PC-3 (cell line): ENCODE measurements around the gene CACNA1B. TPM values are rescaled to one million over a fixed set of nuclear protein-coding genes. Genes with fewer than 3 reads are reported as not detected.

Experiments used
- ATAC-seq: fragments of 200-7000 bp; cut with Tn5 transposase; 2 replicates; pipeline ENCODE4 v1.9.1; 2020; ENCODE audit warnings: mild to moderate bottlenecking, moderate library complexity
- BruUV-seq: library from RNA; stranded (reverse); fragments of 400-500 nt; replicated peaks from 2 replicates; lab custom pipeline; 2021; lab: Mats Ljungman, UMichigan
- CTCF ChIA-PET: fragments of 300-600 bp; sonication (Branson Sonifier 250); formaldehyde crosslinking; loops from one replicate; lab custom pipeline; 2022; ENCODE audit warnings: antibody characterized with exemption; lab: Charles Lee
- POLR2A ChIA-PET: fragments of 300-600 bp; sonication (Branson Sonifier 250); formaldehyde crosslinking; loops from one replicate; lab custom pipeline; 2022; ENCODE audit warnings: antibody characterized with exemption; ENCODE audit not compliant: unreplicated experiment; lab: Charles Lee
- DNase-seq: peaks from one replicate; pipeline ENCODE4 v3.0.0-alpha.2; 2015
- H2AFZ ChIP-seq: fragments of 300-600 bp; sonication (generic); 2 replicates; pipeline ENCODE4 v1.6.0; 2016; ENCODE audit warnings: antibody characterized with exemption, low read length
- H3F3A ChIP-seq: fragments of 300-600 bp; sonication (generic); one replicate; pipeline ENCODE4 v1.6.0; 2017; ENCODE audit warnings: antibody characterized with exemption, low read length, control low read depth, mild to moderate bottlenecking; ENCODE audit not compliant: unreplicated experiment
- H3K27ac ChIP-seq: fragments of 300-600 bp; sonication (generic); 2 replicates; pipeline ENCODE4 v1.5.1; 2016; ENCODE audit warnings: mild to moderate bottlenecking, low read length
- H3K27me3 ChIP-seq: fragments of 300-600 bp; sonication (generic); 2 replicates; pipeline ENCODE4 v1.6.1; 2016; ENCODE audit warnings: low read length, mixed read lengths
- H3K36me3 ChIP-seq: fragments of 300-600 bp; sonication (generic); 2 replicates; pipeline ENCODE4 v1.6.1; 2016; ENCODE audit warnings: low read depth, mixed run types, low read length, mixed read lengths
- H3K4me1 ChIP-seq: fragments of 300-600 bp; sonication (generic); 2 replicates; pipeline ENCODE4 v1.5.1; 2016; ENCODE audit warnings: low read length; ENCODE audit not compliant: insufficient read depth
- H3K4me2 ChIP-seq: fragments of 300-600 bp; sonication (generic); 2 replicates; pipeline ENCODE4 v1.6.0; 2016; ENCODE audit warnings: low read length
- H3K4me3 ChIP-seq: fragments of 300-600 bp; sonication (generic); 2 replicates; pipeline ENCODE4 v1.5.1; 2016; ENCODE audit warnings: mild to moderate bottlenecking, low read length, mixed read lengths
- H3K79me2 ChIP-seq: fragments of 300-600 bp; sonication (generic); 2 replicates; pipeline ENCODE4 v1.6.1; 2017; ENCODE audit warnings: low read length, mixed read lengths
- H3K9ac ChIP-seq: fragments of 300-600 bp; sonication (generic); 2 replicates; pipeline ENCODE4 v1.6.0; 2016; ENCODE audit warnings: mild to moderate bottlenecking, low read length
- H3K9me2 ChIP-seq: fragments of 300-600 bp; sonication (generic); replicated peaks from 2 replicates; pipeline ENCODE4 v1.6.1; 2016; ENCODE audit warnings: mixed run types, low read length, mixed read lengths
- H3K9me3 ChIP-seq: fragments of 300-600 bp; sonication (generic); 2 replicates; pipeline ENCODE4 v1.6.1; 2016; ENCODE audit warnings: low read length, mixed read lengths
- H4K20me1 ChIP-seq: fragments of 300-600 bp; sonication (generic); 2 replicates; pipeline ENCODE4 v1.6.1; 2016; ENCODE audit warnings: low read length, mixed read lengths
- EZH2 ChIP-seq: fragments of 300-600 bp; sonication (generic); IDR thresholded peaks from one replicate; pipeline ENCODE4 v1.6.1; 2017; ENCODE audit warnings: antibody characterized with exemption, mild to moderate bottlenecking, low read length; ENCODE audit not compliant: unreplicated experiment
- EZH2phosphoT487 ChIP-seq: fragments of 300-600 bp; sonication (generic); IDR thresholded peaks from 2 replicates; pipeline ENCODE4 v1.6.1; 2018; ENCODE audit warnings: mild to moderate bottlenecking, antibody characterized with exemption, low read length, borderline replicate concordance
- intact Hi-C: fragments of 100-400 bp; cut with micrococcal nuclease; formaldehyde crosslinking; loops from 2 replicates; pipeline ENCODE4 v1.9.0; 2023
- total RNA-seq: library from RNA; depleted of rRNA; stranded (reverse); fragments of >200 nt; gene quantifications from 2 replicates; pipeline ENCODE4 v1.2.3, GENCODE V29; 2014
- TF ChIP-seq, protein P1 (sequence below): fragments of 300-600 bp; sonication (generic); conservative IDR thresholded peaks from 2 replicates; pipeline ENCODE4 v1.5.1; 2017; ENCODE audit warnings: antibody characterized with exemption, low read depth, mild to moderate bottlenecking, low read length

Gene CACNA1B
- total RNA-seq, 1 experiment from 2014 or later: not detected

DNA sequence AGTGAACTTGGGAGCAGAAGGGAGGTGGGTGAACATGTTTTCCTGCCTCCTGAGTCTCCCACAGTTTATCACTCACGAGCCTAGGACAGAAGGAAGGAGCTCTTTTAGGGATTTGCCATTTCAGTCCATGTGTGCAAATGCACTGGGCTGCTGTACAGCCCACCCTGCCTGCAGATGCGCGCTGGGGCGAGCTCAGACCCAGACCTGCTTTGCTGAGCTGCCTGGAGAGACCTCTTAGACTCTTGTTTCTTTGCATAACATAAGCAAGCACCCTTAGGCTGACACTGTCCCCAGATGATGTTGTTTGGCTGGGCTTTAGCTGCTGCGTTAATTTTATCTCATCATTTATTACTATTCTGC lies 199.0 kb downstream of the CACNA1B start:
- no peaks in the 10 kb centered on the region for H3K4me1 ChIP-seq
- no peak overlapping the region for H3K4me2 ChIP-seq
- H3K27ac ChIP-seq: no peak overlapping the region
- no peak overlapping the region for H2AFZ ChIP-seq
- no peaks in the 10 kb centered on the region for H3K36me3 ChIP-seq
- H3K9me2 ChIP-seq: no peaks in the 10 kb centered on the region
- H4K20me1 ChIP-seq: no peaks in the 10 kb centered on the region
- H3K27me3 ChIP-seq: peaks cover 8% of the 10 kb centered on the region; the same call in 1 of the 2 replicates
- intact Hi-C loops: no loop called here
- TF ChIP-seq, protein P1, sequence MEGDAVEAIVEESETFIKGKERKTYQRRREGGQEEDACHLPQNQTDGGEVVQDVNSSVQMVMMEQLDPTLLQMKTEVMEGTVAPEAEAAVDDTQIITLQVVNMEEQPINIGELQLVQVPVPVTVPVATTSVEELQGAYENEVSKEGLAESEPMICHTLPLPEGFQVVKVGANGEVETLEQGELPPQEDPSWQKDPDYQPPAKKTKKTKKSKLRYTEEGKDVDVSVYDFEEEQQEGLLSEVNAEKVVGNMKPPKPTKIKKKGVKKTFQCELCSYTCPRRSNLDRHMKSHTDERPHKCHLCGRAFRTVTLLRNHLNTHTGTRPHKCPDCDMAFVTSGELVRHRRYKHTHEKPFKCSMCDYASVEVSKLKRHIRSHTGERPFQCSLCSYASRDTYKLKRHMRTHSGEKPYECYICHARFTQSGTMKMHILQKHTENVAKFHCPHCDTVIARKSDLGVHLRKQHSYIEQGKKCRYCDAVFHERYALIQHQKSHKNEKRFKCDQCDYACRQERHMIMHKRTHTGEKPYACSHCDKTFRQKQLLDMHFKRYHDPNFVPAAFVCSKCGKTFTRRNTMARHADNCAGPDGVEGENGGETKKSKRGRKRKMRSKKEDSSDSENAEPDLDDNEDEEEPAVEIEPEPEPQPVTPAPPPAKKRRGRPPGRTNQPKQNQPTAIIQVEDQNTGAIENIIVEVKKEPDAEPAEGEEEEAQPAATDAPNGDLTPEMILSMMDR: no peak
- TF ChIP-seq EZH2 (no peak), EZH2phosphoT487 (no peak)
- ATAC-seq: no peak
- no peak overlapping the region for H3K9ac ChIP-seq
- no peaks in the 10 kb centered on the region for H3F3A ChIP-seq
- POLR2A ChIA-PET: no interaction called here
- CTCF ChIA-PET: no interaction called here
- no peak overlapping the region for H3K4me3 ChIP-seq
- H3K9me3 ChIP-seq: no peaks in the 10 kb centered on the region
- no TSS peak for BruUV-seq
- no peak for DNase-seq
- H3K79me2 ChIP-seq: no peaks in the 10 kb centered on the region

DNA sequence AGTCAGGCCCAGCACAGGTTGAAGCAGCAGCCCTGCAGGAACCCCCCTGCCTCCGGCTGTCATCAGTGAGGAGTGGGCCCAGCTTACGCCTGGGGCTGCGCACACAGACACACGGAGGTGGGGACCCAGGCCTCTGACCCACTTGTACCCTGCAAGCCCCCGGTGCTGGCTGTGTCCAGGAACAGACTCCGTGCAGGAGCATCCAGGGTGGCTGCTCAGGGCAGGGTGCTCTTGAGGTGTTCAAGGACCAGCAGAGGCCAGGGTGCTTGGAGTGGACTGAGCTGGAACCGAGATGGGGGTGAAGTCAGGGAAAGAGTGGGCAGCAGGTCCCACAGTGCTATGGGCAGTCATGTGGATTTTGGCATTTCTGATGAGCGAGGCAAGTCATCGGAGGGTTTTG lies 199.5 kb downstream of the CACNA1B start:
- Histone ChIP-seq H3K27ac (no peak overlapping the region), H4K20me1 (no peaks in the 10 kb centered on the region), H3K27me3 (peaks cover 8% of the 10 kb centered on the region; the same call in 1 of the 2 replicates), H2AFZ (no peak overlapping the region), H3K9me3 (no peaks in the 10 kb centered on the region), H3K4me1 (no peaks in the 10 kb centered on the region), H3K4me2 (no peak overlapping the region), H3K9ac (no peak overlapping the region), H3K4me3 (no peak overlapping the region), H3F3A (no peaks in the 10 kb centered on the region), H3K9me2 (no peaks in the 10 kb centered on the region), H3K79me2 (no peaks in the 10 kb centered on the region), H3K36me3 (no peaks in the 10 kb centered on the region)
- no peak for DNase-seq
- TF ChIP-seq EZH2phosphoT487 (no peak), EZH2 (no peak)
- TF ChIP-seq, protein P1: no peak
- BruUV-seq: no TSS peak
- ATAC-seq: no peak
- intact Hi-C loops: no loop called here
- POLR2A ChIA-PET: no interaction called here
- CTCF ChIA-PET: no interaction called here

DNA sequence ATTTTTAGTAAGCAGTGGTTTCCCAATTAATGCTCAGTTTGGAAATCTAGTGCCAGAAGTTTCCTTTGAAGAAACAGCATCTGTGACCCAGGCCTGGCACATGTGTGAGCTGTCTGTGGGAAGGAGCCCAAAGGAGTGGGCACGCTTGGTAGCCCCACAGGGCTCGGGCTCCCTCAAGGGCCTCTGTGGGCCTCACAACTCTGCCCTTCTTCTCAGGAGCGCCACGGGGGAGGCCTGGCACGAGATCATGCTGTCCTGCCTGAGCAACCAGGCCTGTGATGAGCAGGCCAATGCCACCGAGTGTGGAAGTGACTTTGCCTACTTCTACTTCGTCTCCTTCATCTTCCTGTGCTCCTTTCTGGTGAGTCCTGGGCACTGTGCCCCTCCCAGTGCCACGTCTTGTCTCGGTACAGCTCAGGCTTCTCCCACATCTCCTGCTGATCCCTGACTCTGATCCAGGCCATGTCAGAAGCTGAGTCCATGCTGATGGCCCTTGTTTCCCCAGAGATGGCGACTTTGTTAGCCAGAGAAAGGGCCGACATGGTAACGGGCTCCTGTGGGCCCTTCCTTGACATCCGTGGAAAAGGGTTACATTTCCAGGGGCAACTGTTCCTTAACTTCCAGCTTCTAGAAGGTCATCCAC lies 200.4 kb downstream of the CACNA1B start:
- no peaks in the 10 kb centered on the region for H3F3A ChIP-seq
- no peaks in the 10 kb centered on the region for H3K79me2 ChIP-seq
- no peaks in the 10 kb centered on the region for H3K36me3 ChIP-seq
- H3K9me3 ChIP-seq: no peaks in the 10 kb centered on the region
- intact Hi-C loops: no loop called here
- H3K9me2 ChIP-seq: no peaks in the 10 kb centered on the region
- H4K20me1 ChIP-seq: no peaks in the 10 kb centered on the region
- CTCF ChIA-PET: no interaction called here
- H3K9ac ChIP-seq: no peak overlapping the region
- no peak overlapping the region for H2AFZ ChIP-seq
- DNase-seq (no peak), ATAC-seq (no peak)
- peaks cover 8% of the 10 kb centered on the region; the same call in 1 of the 2 replicates for H3K27me3 ChIP-seq
- no peaks in the 10 kb centered on the region for H3K4me1 ChIP-seq
- POLR2A ChIA-PET: no interaction called here
- H3K27ac ChIP-seq: no peak overlapping the region
- TF ChIP-seq, protein P1: no peak
- TF ChIP-seq EZH2: no peak
- no TSS peak for BruUV-seq
- no peak overlapping the region for H3K4me3 ChIP-seq
- no peak overlapping the region for H3K4me2 ChIP-seq
